GM18858 (cell line): ENCODE results near the gene NDOR1.

Source experiments
- ATAC-seq: cut with Tn5 transposase; IDR thresholded peaks from one replicate; pipeline ENCODE4 v1.9.1; 2021; ENCODE audit not compliant: unreplicated experiment

Gene NDOR1

DNA sequence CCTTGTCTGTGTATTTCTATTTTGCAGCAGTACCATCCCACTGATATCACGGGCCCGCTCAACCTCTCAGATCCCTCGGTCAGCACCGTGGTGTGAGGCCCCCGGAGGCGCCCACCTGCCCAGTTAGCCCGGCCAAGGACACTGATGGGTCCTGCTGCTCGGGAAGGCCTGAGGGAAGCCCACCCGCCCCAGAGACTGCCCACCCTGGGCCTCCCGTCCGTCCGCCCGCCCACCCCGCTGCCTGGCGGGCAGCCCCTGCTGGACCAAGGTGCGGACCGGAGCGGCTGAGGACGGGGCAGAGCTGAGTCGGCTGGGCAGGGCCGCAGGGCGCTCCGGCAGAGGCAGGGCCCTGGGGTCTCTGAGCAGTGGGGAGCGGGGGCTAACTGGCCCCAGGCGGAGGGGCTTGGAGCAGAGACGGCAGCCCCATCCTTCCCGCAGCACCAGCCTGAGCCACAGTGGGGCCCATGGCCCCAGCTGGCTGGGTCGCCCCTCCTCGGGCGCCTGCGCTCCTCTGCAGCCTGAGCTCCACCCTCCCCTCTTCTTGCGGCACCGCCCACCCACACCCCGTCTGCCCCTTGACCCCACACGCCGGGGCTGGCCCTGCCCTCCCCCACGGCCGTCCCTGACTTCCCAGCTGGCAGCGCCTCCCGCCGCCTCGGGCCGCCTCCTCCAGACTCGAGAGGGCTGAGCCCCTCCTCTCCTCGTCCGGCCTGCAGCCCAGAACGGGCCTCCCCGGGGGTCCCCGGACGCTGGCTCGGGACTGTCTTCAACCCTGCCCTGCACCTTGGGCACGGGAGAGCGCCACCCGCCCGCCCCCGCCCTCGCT, 37.5 kb upstream of the NDOR1 start:
- ATAC-seq: no peak

GRCh38 chr9:137168573-137168903, 37.0 kb upstream of the NDOR1 start:
- ATAC-seq: no peak

GRCh38 chr9:137168904-137169856, 36.3 kb upstream of the NDOR1 start:
- no peak for ATAC-seq

- ATAC-seq: no peak
Observed at GRCh38 chr9:137169896-137170358, 35.6 kb upstream of the NDOR1 start, which contains the start of gene LRRC26. Gene LRRC26 (minus strand): TSS chr9:137170051. CDS start chr9:137169943, 108 bp downstream.

DNA sequence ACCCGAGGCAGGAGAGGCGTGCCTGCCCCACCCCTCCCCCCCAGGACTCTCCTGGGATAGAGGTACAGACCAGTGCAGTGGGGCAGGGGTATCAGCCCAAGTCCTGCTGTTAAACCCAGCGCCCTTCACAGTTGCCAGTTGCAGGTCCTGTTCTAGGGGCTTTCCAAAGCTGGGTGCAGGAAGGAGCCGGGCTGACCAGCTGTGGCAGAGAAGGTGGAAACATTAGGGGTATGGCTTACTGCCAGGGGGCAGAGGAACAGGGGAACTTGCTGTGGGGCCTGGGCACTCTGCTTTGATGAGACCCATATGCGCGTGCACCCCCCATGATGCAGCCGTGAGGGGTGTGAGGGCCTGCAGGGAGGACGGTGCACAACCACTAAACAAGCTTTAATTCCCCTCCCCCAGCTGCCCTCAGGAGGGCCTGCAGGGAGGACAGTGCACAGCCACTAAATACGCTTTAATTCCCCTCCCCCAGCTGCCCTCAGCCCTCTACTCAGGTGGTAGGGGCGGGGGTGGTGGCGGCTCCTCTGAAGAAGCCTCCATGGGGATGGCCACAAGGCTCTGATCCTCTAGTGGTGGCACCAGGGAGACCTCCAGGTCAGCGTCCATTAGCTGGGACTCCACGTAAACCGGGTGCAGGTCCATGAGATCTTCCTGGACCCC, 34.9 kb upstream of the NDOR1 start:
- no peak for ATAC-seq

DNA sequence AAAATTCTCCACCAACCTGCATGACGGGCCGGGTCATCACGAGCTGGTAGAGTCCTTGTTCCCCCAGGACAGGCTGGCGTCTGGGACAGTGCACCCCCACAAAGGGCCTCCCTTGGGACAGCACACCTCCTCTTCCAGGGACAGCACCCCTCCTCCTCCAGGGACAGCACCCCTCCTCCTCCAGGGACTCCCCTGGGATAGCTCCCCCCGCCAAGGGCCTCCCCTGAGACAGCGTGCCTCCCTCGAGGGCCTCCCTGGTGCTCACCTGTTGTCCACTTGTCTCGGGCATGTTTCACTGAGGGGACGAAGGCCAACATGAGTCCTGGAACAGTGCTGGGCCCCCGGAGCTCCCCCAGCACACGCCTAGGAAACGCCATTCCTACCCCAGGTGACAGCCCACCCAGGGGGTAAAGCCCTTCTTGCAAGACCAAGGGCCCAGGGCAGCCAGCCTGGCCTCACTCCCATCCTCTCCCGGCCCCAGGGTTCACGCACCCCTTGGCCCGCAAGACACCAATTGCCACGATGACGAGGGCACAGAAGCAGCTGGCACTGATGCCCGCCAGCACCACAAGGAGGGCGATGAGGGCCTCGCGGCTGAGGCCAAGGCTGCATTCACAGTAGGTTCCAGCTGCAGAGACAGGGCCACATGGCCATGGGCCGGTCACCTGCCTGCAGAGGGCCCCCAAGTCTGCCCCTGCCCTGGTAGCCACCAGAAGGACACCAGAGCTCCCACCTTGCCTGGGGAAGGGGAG, 34.2 kb upstream of the NDOR1 start:
- ATAC-seq: no peak

DNA sequence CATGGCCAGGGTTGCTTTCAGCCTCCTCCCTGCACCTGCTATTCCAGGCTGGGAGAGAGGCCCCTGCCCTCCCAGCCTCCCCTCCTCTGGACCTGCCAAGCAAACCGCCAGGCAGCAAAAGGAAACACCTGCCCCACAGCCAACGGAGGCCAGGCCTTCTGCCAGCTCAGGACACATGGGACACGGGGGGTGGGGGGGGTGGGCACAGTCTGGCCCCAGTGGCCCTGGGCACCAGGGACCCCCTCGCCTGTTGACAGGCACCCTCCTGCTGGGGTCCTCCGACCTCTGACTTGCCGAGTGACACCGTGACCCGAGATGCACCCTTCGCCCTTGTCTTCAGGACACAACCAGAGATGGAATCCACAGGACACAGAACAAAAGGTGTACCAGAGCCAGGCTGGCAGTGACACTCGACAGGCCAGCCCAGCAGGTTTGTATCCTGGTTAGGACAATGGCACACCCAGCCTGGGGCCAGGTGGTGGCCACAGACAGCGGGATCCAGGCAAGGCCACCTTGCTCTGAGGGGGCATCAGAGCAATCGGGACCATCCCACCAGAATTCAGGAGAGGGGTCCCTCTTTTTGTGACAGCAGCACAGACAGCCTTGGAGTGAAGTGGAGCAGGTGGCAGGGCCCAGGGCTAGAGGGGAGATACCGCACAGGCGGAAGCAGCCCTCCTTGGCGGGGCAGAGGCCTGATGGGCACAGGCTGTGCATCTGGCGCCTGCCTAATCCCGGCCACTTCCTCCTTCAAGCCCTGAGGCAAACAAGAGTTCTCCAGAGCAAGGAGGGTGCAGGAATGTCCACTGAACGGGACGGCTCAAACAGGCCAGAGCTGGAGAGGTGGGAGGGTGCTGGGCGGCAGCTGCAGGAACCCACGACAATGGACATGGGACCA, 32.4 kb upstream of the NDOR1 start:
- ATAC-seq: no peak

GRCh38 chr9:137173796-137174664, 31.5 kb upstream of the NDOR1 start:
- ATAC-seq: no peak

GRCh38 chr9:137174722-137175293, 30.7 kb upstream of the NDOR1 start:
- ATAC-seq: no peak

DNA sequence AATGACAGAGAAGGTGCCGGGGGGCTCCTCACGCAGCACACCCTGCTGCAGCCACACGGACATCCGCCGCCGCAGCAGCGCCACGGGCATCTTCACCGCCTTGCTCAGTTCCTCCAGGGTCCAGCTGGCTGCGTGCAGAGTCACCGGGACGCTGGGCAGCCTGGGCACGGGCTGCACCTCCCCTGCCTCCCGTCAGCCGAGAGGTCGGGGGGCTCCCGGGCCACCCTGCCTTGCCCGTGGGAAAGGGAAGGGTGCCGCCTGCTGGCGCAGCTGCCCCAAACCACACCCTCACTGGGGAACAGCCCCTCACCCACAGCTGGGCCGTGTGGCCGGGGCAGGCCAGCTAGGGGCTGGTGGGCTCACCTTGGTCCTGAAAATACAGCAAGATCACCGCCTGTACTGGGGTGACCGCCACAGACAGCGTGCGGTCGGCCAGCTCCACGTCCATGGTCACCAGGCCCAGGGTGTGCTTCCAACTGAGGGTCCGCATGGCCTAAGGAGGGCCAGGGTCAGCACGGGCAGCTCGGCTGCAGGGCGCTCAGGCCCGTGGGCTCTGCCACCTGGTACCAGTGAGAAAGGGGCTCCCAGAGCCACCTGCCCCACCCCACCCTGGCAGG, 30.0 kb upstream of the NDOR1 start:
- no peak for ATAC-seq

DNA sequence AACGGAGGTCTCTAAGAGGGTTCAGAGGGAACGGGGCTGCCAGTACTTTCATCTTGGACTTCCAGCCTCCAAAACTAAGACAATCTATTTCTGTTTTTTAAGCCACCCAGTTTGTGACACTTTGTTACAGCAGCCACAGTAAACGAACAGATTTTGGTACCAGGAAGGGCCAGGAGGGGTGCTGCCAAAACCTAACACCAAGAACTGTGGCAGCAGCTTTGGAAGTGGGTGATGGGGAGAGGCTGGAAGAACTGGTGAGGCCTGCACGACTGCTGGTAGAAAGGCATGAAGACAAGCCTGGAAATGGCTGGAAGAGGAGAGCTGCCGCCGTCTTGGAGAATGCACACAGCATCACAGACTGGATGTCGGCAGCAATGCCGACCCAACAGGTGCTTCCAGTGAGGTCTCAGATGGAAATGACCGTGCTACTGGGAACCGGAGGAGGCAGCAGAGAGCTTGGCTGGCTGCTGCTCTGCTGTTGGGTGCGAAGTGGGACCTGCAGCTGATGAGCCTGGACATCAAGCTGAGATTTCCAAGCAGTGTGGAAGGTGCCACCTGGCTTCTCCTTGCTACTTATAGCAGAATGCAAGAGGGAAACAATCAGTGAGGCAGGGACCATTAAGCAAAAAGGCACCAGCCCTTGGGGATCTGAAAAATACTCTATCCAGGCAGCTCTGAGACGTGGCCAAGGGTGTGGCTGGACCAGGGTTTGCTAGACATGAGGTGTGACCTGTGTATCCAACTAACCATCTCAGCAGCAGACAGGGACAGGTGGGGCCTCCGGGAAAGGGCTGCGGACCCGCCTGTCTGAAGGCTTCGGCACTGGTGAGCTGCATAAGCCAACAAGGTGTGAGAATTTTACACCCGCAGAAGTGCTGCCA, 29.0 kb upstream of the NDOR1 start:
- no peak for ATAC-seq

DNA sequence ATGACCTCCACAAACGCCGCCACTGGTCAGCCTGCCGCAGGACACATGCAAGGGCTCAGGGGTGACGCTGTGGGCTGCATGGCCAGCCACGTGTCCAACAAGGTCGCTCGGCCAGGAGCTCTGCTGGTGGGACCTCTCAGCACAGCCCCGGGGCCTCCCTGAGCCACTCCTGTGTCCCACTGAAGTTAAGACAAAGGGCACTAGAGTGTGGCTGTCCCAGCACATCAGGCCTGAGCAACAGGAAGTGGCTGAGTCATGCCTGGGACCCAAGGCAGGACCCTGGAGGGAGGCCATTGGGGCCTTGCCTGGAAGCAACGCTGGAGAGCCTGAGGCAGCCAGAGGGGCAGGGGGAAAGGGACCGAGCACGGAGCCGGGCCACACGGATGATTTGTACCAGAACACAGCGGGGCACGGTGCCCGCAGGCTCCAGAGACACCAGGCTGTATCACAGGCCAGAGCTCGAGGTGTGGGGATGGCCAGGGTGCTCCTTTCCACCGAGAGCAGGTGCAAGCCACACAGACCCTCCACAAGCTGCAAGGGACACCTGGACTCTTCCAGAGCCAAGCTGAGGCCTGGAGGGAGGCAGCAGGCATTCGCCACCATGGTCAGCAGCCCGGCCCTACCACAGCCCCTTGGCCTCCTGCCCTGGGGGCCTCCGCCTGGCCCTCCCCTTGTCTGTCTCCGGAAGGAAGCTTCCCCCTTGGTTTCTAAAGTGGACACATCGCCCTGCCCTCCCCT, 27.1 kb upstream of the NDOR1 start:
- no peak for ATAC-seq

GRCh38 chr9:137178939-137179630, 26.4 kb upstream of the NDOR1 start:
- ATAC-seq: no peak

DNA sequence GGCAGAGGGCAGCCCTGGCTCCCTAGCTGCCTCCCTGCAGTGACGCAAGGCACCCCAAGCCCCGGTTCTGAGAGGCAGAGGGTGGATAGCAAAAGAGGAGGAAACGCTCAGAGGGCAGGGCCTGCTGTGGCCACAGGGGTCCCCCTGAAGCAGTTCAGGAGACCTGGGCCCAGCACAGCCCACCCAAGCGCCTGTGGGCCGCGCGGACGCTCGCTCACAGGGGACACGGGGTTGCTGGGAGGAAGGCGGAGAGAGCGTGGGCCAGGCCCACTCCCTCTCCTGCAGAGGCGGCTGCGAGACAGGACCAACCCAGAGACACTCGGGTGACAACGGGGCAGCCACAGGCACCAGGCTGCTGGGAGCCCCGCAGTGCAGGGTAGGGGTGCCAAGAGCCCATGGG, 25.7 kb upstream of the NDOR1 start:
- ATAC-seq: no peak

- no peak for ATAC-seq
Observed at GRCh38 chr9:137180491-137180890, 25.0 kb upstream of the NDOR1 start.

DNA sequence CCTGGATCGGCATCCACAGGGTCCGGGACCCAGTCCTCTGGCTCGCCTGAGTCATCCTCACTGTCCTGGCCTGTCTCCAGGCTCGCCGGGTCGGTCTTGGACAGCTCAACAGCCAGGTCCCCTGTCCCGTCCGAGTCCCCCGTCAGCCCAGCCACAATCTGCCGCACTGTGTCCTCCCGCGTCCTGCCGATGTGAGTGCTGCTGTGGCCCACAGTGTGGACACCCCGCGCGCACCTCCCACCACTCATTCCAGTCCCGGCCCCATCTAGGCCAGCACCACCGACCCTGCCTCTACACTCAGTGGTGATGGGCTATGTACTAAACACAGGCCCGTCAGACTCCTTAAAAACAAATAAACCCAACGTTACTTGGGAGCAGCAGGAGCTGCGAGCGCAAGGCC, 23.8 kb upstream of the NDOR1 start:
- ATAC-seq: no peak
